IPS-NIHi11 (cell line): ENCODE results near the gene ZNF292.
A peak's percentile ranks its signal among the peaks of the same experiment; 100 is the strongest.
"Not testable (repeated sequence)": the region's sequence is repeated elsewhere in the genome, so short reads cannot be mapped to it uniquely, and the experiment has no call there.

ENCODE experiments used
- DNase-seq: peaks from one replicate; pipeline ENCODE4 v3.0.0; 2012; ENCODE audit warnings: mixed read lengths, low spot score

Gene ZNF292

DNA sequence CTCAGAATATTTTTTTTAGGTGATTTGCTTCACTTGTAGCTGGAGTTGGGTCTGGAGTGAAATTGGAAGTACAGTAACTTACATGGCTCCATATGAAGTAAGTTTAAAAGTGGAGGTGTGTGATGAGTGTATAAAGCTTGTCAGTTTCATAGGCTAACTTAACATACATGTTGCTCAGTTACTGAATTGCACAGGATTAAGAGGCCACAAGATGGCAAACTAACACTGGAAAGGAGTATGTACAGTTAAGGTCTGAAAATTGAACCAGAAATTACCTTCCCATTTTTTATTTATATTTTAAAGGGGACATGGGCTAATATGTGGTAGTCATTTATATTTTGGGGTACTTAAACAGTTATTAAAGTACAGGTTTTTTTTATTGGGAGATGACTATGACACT lies 121.8 kb downstream of the ZNF292 start:
- no peak for DNase-seq

DNA sequence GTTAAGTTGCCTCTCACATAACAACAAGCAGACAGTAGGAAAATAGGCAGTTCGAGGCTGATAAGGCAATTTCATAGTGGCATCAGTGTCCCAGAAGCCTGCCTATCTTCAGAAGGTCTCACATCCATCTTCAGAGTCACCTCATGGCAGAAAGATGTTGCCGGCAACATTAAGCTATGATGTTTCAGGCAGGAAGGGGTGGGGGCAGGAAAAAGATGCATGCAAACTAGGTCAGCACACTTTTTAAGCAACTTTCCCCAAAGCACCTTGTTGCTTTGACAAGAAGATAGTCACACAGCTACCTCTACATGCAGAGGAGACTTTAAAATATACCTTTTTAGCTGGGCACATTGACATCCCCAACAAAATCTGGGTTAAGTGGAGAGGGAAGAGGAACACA lies 123.8 kb downstream of the ZNF292 start:
- no peak for DNase-seq

DNA sequence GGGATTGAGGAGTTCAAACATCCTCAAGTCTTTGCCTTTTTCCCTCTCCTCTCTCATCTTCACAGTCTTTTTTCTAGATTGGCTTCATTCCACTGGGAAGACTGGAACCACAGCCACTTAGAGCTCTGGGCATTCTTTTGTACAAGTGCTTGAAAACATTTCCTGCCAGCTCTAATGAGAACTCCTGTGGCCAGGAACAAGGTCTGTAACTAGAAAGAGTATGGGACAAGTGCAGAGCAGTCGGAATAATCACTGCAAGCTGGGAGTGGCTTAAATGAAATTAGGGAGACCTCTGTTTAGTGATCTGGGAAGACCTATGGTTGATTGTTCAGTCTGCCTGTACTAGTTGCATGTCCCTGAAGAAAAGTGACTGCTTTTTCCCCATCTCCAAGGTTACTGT lies 126.1 kb downstream of the ZNF292 start:
- DNase-seq, result no peak

DNA sequence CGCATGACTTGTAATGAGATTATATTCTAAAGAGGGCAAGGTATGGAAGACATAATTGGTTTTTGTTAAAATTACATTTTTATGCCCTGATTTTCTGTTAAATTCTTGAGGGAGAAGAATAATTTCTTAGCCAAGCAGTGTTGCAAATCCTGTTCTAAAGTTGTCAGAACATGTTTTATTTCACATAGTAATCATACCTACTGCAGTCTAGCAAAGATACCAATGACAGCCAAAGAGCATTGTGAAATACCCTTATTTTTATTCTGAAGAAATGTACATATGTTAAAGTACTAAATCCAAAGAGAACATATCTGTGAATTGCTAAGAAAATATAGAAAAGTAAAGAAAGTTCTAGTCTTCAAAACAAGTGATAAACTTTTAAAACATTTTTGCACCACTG lies 127.4 kb downstream of the ZNF292 start:
- DNase-seq, result no peak

DNA sequence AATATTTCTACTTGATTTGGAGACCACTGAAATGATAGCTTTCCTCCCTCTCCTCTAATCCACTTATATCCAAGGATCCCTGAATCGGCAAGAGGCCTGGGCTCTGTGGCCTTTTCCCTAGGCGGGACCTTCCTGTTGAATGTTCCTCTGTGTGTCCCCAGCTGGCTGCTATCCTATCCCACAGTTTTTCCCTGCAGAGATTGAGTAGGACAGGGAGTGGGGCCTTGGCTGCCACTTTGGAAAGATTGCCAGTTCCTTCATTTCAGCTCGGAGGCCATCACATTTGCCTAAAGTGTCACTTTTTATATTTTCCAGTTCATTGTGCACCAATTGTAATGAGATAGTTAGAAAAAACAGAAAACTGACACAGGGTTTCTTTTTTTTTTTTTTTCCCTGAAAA lies 128.1 kb downstream of the ZNF292 start:
- DNase-seq, result no peak

DNA sequence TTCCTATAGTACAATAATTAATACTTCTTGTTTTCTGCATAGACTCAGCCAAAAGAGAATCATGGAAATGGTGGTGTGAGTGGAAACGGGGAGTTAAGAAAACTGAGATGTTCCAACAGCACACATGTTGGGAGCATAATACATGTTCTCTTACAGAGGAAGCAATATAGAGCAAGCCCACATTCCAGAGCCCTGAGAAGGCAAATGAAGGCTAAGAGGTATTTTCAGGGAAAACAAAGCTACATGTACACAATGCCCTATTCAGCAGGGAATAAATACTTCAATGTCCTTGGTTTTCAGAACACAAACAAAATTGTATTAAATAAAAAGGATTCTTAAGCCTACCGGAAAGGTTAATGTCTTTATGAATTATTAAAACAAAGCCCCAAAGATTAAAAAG lies 131.9 kb downstream of the ZNF292 start:
- DNase-seq, result no peak

DNA sequence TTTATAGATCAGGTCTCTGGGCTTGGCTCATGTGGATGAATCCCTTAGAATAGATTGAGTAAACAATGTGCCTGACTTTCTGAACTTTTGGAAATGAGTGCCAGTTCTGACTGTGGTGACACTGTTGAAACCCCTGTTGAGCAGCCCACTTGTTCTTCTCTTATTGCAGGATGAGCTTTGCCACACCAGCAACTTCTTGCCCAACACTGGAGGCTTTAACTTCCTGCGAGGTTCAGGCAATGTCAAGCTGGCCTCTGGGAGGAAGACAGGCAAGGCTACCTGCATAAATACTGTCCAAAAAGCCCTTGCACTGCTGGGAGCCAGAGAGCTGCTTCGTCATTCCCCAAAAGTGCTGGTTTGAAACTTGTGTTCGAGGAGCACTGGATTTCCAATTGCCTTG lies 134.2 kb downstream of the ZNF292 start:
- no peak for DNase-seq

DNA sequence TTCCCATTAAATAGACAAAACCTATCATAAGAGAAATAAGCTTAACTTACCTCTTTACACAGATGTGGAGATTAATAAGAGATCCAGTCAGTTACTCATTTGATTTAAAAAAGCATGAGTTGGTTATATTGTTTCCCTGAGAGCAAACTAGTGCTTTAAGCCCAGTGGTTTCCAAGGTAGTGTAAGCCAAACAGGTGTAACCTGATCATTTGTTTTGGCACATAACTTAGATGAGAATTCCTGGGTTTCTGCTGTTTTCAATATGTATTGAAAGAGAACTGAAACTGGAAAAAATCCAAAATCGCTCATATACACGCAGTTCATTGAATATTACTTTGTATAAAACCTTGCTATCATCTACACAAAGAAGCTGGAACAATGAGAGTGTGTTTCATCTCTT lies 136.5 kb downstream of the ZNF292 start:
- peak; percentile 18 for DNase-seq

DNA sequence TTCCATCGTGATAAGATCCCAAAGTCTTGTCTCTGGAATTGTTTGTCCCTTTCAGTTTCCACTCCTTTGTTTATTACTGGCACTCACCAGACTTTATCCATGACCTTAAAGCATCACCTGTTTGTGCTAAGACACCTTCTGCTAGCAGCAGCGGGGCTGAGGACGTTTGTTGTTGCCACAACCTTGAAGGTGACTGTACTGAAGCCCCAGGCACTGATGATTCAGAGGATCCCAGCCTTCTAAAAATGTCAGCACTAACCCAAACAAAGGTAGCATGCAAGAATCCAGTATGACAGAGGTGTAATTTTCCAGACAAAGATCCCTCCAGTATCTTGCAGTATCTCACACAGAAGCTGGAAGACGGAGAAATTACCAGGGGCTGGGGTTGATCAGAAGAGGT lies 138.2 kb downstream of the ZNF292 start:
- no peak for DNase-seq

DNA sequence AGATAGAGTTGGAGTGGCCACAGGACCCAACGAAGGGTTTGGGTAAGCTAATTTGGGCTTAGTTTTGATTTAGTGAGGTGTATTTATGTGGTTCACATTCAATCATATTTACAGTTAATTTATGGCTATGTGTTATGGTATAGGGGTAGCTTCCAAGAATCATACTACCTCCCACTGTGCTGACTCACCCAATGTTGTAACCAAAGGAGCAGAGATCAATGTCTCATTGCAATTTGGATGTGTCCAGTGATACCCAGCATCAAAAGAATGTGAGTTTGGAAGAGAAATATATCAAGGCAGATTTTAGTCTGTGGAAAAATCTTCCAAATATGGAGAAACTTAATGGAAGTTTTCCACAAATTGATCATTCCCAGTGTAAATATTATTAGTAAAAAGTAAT lies 141.8 kb downstream of the ZNF292 start:
- no peak for DNase-seq

DNA sequence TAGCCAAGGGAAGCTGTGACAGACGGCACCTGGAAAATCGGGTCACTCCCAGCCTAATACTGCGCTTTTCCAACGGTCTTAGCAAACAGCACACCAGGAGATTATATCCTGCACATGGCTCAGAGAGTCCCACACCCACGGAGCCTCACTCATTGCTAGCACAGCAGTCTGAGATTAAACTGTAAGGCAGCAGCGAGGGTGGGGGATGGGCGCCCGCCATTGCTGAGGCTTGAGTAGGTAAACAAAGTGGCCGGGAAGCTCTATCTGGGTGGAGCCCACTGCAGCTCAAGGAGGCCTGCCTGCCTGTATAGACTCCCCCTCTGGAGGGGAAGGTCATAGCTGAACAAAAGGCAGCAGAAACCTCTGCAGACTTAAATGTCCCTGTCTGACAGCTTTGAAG lies 145.9 kb downstream of the ZNF292 start:
- DNase-seq, result not testable (repeated sequence)

DNA sequence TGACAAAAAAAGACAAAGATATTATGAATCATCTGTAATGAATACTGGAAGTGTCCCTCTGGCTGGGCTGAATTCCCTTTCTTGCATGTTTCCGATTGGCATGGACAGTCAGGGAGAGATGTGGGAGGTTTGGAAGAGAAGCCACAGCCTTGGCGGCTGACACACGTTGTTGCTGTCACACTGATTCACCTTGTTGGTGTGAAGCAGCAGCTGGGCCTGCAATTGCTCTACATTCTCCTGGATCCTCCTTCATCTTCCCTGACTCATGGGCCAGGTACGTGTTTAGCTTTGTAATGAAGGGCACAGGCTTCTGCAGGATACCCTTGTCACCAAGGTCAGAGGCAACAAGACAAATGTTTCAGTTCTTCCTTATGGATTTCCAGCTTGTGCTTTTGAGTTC lies 153.6 kb downstream of the ZNF292 start:
- DNase-seq, result no peak

DNA sequence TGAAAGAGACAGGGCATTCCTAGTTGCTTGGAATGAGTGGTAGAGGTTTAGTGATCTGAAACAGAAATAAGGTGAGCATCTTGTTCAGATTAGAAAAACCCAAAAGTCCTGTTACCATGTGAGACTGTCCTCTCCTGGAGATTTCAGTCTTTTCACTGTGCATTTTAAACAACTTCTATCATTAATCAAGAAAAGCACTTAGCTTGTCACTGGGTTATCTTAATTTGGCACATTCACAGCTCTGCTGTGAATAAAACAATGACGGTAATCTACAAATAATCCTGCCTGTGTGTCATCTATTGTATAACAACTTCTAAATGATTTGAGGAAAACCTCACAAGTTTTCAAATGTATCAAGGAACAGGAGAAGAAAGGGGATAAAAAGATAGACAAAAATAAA lies 157.5 kb downstream of the ZNF292 start:
- no peak for DNase-seq
